GM23248 (cell line): ENCODE data around the gene NLGN2.

Source experiments
- EZH2 ChIP-seq: fragments of 200-600 bp; sonication (generic); IDR thresholded peaks from 2 replicates; pipeline ENCODE4 v1.6.1; 2018; ENCODE audit warnings: antibody characterized with exemption, mild to moderate bottlenecking; ENCODE audit not compliant: insufficient read depth, poor library complexity, severe bottlenecking
- EZH2phosphoT487 ChIP-seq: fragments of 200-600 bp; sonication (generic); IDR thresholded peaks from 2 replicates; pipeline ENCODE4 v1.6.1; 2018; ENCODE audit warnings: antibody characterized with exemption, moderate library complexity, mild to moderate bottlenecking, low read depth; ENCODE audit not compliant: insufficient read depth

GRCh38 chr17:7380855-7381683 is 26.6 kb upstream of the NLGN2 start, which contains the start of gene TNK1:
- TF ChIP-seq EZH2 = no peak
- no peak for TF ChIP-seq EZH2phosphoT487
